ENCODE data around the gene GLI3.

The GLI3 gene

DNA sequence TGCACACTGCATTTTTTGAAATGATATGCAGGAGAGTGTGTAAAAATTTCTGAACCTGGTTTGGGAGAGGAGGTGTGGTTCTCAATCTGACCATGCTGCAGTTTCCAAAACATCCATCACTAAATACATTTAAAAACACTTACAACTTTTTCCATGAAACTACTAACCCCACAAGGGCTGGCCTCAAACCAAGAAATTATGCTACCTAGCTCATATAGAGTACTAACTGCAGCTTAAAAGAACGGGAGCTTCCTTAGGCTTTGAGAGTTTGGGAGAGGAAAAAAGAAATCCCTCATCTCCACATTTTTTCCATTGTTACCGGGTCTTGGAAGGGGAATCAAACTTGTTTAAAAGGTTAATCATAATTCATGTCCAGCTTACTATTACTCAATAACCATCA is 214.2 kb downstream of the GLI3 start:
- no peak for DNase-seq

DNA sequence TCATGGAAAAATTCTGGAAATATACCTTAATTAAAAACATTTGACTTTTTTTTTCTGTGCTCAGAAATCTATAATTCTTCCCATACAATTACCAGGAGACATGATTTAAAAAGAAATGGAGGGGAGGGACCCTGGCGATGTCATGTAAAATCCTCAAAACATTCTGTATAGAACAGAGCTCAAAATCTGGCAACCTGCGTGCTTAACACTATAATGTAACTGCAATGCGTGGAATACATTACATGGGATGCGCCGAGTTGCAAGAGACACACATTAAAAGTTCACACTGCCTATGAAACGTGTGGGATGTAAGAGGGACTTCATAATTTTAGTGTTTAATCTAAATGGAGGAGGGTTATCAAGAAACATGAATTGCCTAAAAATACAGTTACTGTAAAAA is 215.0 kb downstream of the GLI3 start:
- DNase-seq = no peak

DNA sequence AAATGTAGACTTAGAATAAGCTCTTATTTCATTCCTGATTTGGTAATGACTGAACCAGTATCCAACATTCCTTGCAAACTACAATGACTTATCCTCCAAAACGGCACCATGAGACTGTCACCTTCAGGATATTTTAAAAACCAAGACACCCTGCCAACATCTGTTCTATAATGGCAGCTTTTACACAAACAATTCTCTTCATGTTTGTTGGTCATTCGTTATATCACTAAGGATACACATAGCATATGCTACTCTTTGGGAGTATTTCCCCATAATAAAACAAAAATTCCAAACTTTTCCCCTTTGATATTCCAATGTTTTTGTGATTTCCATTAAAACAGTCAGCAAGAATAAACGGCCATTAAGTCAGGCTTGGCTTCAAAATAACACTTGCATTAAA is 215.4 kb downstream of the GLI3 start:
- DNase-seq = no peak

DNA sequence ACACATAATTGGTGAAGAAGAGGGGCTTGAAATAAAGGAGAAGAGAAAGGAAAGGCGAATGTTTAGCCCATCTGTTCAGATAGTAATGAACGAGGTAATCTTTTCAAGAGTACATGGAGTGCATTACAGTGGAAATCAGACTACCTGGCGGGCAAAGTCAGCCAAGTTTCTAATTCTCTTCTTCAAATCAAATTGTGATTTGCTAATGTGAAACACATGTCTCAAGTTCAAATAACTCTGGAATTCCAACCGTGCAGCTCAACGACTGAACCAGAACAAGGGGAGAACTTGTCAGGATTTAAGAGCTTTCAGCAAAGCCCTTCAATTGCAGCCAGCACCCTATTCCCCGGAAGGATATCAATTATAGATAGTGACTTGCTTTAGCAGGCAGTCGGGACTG is 216.9 kb downstream of the GLI3 start:
- no peak for DNase-seq

DNA sequence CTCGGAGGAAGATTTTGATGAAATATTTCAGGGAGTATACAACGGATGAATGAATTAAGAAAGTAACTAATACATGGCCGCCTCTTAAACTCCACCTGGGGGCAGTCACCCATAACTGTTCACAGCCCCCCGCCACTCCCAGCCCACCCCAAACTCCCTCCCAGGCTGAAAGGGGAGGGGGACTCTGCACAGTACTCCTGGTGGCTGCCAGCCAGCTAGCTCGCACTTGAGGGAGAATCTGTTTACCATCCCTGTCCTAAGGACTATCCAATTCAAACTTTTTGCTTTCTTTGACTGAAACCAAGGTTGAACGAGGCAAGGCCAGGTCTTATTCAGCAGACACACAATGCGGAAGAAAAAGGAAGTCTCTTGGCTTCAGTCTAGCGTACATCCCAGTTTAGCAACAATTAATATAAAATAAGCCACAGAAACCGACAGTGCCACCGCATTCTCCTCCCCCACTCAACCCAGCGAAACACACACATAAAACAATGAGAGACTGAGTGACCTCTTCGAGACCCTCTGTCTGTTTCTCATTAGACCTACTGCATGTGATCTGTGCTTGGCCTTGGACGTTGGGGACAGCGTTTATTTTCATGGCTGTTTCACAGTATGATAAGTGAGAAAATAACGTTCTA is 219.5 kb downstream of the GLI3 start:
- DNase-seq = no peak

DNA sequence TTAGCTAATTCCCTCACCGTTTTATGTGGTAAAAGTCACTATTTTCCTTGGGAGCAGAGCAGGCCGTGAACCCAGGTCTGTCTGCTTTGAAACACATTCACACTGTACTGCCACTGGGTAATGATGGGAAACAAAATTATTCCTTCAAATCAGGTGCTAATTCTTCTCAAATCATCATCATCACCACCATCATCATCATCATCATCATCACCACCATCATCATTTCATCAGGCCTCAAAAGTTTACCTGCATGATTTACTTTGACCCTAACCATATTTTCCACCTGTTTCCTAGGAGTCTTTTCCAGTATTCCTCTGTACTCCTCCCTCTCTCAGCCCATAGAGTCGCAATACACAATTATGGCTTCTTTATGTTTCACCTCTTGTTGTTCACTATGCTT is 220.5 kb downstream of the GLI3 start:
- no peak for DNase-seq

DNA sequence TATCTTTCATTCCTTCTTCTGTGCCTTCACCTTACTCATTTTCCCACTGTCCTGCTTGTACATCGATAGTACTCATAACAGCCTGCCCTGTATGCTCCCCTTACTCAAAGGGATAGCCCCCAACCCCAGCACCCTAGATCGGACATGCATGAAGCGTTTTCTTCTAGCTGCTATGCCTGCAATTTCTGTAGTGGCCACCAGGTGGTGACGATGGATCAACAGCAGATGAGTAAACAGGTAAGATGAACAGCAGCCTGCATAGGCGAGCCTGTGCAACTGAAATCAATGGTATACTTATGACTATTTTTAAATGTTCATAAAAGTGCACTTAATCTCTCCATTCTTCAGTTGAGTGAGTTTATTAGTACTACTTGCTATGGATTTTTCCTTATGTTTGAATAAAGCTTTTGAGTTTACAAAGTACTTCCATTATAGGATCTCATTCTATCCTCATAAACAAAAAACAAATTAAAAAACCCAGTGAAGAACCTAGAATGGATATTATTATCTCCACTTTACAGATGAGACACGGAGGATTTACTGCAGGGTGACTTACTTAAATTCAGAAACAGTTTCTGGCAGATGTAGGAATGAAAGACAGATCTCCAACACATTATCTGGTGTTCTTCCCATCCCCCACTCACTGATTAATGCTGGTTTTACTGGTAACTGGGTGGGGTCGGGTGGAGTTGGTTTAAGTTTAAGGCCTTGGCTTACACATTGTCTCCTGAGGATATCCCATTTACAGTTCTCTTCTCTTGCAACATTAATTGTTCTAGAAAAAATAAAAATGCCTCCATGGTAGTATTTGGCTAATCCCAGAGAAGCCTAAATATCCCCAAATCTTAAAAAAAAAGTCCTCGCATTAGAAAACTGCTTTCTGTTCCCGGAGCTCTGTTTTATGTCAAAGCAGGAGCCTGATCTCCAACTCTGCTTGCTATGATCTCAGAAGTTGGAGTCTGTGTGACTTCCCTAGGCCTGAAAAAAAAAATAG is 222.1 kb downstream of the GLI3 start:
- DNase-seq = peak in 1 of 2 experiments; percentile 1

DNA sequence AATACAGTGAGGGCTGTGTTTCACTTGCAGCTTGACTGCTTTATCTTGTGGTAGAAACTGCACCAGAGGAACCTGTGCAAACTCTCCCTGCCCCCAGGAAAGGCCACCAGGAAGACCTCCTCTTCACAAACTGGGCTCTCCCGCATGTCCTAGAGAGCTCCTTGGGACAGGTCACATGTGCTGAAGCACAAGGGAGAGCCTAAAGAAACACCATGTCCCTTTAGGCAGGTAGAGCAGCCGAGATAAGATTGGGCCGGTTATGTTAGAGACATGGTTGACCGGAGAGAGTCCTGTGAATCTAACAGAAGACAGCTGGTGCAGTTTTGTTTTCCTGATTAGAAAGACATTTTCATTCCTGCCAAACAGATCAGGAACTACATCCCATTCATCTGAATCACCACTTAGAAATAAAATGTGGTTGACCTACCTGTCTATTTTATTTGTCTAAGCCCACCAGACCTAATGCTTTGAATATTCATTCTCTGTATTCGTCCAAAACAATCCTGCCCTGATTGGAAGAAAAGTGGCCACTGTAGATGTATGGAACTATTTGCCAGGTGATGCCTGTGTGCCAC is 224.1 kb downstream of the GLI3 start:
- no peak for DNase-seq

DNA sequence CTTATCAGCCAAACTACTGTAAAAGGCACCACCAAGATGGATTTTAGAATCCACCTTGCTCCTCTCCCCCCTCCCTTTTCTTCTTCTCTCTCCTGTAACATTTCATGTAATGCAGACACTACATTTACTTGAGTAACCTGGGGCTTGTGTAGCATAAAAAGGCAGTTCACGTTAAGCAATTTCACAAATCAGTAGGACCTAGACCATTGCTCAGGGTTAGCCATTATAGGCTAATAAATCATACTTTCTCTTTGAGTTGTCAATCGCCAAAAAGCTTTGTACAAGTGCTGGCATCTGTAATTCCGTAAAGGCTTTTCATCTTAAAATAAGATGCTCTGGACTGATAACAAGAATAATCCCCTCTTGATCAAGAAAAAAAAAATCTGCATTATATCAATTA is 224.7 kb downstream of the GLI3 start:
- DNase-seq = no peak

DNA sequence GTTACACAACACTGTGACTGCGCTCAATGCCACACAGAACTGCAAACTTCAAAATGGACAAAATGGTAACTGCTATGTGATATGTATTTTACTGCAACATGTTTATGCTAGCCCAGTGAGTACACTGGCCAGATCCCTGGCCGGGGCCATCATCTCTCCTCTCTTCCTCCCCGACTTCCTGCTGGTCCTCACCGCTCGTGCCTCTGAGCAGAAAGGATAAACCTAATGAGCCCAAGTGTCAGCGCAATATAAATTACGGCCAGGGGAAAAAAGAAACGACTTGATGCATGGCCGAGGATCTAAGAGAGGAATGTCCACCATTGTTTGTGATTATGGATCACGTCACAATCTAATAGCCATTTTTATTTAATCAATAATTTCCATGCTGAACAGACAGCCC is 225.2 kb downstream of the GLI3 start:
- no peak for DNase-seq

DNA sequence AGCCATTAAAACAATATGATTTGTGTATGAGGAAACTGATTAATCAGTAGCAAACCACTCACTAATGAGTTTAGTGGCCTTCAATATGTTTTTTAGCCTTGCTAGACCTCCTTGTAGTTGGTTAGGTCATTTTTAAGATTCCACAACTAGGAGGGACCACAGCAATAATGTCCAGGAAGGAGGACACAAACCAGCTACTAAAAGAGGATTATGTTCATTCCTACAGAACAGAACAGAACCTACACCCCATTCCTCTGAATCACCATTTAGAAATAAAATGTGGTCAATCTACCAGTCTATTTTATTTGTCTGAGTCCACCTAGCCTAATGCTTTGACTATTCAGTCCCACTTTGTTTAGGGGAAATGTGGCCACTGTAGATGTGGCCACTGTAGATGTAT is 226.3 kb downstream of the GLI3 start:
- no peak for DNase-seq

DNA sequence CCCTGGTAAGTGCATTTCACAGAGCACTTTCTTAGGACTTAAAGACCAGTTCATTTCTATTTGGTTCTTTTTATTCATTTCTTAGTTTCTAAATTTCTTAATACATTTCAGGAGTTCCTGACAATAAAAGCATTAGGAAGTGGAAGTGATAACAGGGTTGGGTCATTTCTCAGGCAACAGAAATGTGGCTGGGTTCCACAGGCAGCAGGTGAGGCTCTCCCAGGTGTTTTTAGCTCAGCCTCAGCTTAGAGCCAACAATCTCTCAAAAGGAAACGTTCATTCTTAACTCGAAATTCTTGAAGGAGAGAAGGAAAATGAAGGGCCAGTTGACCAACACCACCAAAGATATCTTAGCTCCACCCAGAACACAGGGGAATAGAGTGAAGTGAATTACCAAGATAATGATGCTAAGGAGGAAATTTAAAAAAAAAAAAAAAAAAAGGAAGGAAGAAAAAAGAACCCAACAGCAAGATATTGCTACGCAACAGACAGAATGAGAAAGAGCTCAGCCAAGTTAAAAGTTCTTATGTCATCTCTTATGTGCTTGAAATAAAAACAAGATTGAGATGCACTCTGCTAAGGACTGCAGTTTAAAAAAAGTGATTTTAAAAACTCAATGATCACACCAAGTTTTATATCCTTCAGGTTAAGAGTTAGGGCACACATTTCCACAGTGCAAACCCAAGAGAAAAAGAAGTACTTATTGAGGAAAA is 230.1 kb downstream of the GLI3 start:
- no peak for DNase-seq

DNA sequence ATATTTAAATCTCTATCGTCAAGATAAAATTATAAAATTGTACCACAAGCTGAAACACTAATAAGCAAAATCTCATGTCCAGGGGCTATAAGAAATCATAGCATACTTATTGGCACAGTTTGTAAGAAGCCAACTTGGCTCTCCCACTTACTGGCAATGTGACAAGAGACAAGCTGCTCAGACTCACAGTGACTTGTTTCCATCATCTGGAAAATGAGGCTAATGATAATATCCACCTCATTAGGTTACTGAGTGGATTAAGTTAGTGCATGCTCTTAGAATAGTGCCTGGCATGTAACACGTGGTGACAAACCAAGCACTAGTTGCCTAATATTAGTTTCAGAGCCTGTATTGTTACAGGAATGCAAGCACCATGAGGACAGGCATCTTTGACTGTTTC is 234.4 kb downstream of the GLI3 start:
- no peak for DNase-seq

DNA sequence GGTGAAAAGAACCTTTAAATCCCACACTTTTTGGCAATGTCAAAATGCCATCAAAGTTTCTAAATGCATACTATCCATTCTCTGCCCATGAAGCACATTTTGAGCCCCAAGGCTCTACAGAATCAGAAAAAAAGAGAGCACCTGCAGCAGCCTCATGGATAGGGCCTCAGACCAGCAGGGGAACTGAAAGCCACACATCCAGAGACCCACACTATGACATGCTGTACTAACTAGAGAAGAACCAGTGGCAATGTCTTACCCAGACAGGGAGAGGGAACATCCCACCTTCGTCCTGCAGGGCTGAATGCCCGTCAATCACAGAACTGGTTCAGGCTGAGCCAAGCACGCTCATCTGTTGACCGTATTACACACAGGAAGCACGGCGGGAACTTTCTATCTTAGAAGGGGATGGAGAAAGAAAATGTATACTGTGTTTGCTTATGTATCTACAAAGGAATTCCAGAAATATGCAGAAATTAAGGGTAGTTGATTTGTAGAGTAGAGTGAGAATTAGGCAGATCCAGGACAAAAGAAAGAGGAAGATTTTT is 237.2 kb downstream of the GLI3 start:
- no peak for DNase-seq

DNA sequence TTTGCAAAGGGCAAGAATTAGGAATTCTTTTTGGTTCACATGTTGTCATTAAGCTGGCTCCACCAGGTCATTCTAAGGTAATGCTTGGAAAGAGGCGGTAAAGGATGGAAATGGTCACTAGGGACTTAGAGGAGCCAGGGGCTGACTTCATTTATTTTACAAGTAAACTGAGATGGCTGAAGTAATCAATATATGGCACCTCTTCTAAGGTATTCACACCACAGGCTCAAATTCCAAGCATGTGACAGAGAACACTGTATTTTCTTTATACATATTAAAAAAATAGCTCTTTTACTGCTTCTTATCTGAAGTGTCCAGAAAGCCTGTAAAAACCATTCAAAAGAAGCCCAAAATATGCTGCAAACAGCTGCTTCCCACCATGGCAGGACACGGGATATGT is 239.0 kb downstream of the GLI3 start:
- DNase-seq = no peak

DNA sequence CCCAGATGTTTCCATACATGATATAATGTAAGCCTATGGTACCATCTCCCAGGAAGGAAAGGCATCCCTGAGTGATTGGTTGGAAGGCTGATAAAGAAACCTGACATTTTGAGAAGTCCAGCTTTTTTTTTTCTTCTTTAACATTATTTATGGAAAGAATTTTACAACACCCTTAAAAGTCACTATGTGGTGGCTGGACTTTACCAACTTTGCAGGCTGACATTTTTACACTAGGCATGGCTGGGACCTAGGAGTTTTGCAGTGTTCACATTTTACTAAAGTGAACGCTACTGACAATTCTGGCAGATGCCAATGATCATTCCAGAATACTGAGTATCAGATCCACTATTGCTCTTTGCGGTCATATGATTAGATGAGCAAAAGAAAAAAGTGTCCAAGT is 239.9 kb downstream of the GLI3 start:
- no peak for DNase-seq

DNA sequence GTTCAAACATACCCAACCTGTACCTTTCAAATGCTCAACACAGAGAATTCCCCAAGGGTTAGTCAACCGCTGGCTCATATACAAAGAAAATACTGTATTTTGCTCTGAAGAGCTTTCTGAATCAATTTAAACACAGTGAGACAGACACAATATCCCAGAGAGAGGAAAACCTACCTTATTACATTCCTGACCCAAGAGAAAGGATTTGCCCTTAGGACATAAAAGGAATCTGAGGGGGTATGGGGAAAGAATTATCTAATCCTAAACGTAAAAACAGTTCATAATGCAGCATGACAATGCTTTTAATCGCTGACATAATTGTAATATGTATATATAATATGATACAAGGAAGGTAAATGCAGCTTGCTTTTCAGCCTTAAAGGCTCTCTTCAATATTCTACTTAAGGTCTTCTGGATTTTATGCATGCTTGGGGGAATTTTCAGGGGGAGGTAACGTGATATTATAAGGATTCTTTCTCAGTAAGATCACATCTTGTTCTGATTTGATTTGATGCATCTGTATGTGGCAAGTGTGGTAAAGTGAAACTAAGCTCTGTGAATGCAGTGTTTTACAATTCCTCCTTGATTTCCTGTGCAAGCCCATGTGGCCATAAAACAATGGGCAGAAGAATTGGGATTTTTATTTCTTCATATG is 240.5 kb downstream of the GLI3 start:
- DNase-seq = no peak

DNA sequence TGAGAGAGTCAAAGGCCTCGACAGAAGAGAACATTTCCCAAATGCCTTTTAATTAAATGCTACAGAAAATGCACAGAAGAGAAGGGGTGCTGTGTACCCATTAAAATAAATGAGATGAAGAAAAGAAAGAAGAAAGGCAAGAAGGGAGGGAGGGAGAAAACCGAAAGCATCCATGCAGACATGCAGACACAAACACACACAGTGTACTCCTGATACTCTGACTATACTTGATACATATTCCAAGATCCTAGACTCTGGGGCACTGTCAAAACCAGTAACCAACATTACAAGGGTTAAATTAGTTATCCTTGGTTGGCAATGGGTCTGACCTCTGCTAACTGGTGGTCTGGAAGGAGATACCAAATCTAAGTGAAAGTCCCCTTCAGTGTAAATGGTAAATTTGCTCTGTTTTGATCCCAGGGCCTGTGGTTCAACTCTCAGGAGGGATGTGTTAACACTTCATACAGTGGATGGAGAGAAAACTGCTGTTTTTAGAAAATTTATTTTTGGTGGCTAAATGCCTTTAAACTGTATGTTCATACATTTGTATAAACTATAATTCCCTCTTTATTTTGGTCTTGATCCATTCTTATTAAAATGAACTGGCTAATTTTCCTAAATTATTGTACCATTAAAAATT is 241.3 kb downstream of the GLI3 start:
- DNase-seq = no peak

DNA sequence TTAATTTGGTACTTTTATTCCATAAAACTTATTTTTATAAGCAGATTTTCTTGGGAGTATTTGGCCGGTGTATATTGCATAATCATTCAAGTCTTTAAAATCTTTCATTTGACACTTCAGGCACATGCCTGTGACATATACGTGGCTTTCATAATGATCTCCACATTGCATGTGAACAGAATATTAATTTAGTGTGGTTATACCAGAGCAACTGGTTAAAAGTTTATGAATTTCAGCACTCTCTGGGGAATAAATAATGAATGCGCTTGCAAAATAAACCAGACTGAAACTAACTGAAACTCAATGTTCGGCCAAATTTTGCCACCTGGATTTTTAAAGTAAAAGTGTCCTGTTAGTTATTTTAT is 242.3 kb downstream of the GLI3 start:
- DNase-seq = no peak

DNA sequence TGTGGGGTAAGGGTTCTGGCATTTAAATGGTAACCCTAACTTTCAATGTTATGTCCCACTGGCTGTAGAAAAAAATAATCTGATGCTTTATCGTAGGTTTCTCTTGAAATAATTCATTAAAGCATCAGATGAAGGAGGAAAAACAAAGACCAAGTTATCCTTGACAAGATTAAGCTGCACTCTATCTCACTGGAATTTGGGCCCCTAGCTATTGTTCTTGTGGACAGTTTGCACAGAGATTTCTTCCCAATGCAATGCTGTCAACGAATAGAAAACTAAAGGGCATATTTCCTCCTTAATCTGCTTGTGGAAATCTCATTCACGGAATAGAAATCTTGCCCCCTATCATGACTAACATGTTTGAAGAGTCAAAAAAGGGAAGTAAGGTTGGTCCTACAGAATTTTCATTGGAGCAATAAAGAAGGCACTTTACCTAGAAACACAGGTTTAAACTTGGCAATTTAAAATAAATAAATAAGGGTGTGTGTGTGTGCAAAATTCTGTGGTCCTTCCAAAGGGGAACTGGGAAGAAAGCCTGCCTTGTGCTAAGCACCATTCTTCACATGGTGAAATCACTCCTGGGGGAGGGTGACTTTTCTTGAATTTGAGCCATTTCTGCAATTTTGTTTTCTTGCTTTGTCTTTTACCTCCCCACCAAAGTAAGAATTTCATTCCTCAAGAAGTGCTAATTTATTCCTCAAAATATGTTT is 242.8 kb downstream of the GLI3 start:
- no peak for DNase-seq

Data from NCI-H187 (cell line).